ENCODE measurements around the gene UBN2.
"Not testable (repeated sequence)": the region's sequence is repeated elsewhere in the genome, so short reads cannot be mapped to it uniquely, and the experiment has no call there.

The UBN2 gene

GRCh38 chr7:139294241-139294640 is 63.2 kb downstream of the UBN2 start:
- no peak overlapping the region for H3K4me3 ChIP-seq (ENCODE audit: low read depth, low read length)

DNA sequence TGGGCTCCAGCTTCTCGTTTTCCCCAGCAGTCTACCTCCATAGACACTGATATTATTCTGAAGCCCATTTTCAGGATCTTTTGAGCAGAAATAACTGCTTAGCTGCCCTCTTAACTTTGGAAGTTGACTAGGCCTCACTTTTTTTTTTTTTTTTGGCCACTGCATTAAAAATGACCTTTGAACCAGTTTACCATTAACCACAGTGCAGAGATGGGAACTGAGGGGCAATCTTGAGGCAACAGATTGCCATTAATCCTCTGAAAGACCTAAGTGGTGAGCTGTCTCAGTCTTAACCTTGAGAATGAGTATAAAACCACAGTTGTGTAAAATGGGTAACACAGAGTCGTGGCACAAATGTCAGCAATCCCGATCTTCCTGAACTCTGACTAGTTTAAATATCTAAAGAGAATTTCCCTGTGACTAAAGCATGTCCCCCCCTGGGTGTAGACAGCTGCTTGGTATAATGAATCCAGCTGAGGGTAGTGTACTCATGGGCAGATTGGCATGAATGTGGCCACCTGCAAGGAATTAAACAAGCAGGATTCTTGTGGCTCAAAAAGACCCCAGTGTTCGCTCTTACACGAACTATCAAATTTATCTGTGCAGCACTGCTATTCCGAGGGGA is 64.0 kb downstream of the UBN2 start:
- H3K4me3 ChIP-seq (ENCODE audit: low read depth, low read length) = no peak overlapping the region

- no peak overlapping the region for H3K4me3 ChIP-seq (ENCODE audit: low read depth, low read length)
Measured at GRCh38 chr7:139297795-139298194, 66.8 kb downstream of the UBN2 start.

GRCh38 chr7:139299296-139299695 is 68.3 kb downstream of the UBN2 start:
- no peak overlapping the region for H3K4me3 ChIP-seq (ENCODE audit: low read depth, low read length)

DNA sequence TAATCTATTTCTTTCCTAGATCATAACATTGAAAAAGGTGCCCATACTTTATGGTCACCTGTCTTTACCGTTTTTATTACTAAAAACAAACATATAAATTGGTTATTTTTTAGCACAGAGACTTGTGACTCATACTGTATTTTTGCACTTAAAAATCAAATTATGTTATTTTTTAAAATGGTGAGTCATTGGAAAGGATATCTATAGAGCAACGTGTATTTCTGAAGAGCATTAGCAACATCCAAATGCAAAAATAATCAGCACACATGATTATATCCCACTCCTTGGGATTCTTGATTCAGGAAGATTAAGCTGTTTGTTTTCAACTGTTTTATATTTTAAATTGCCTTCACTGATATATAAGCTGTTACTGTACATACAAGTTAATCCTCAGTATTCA is 69.4 kb downstream of the UBN2 start:
- H3K4me3 ChIP-seq (ENCODE audit: low read depth, low read length) = no peak overlapping the region

DNA sequence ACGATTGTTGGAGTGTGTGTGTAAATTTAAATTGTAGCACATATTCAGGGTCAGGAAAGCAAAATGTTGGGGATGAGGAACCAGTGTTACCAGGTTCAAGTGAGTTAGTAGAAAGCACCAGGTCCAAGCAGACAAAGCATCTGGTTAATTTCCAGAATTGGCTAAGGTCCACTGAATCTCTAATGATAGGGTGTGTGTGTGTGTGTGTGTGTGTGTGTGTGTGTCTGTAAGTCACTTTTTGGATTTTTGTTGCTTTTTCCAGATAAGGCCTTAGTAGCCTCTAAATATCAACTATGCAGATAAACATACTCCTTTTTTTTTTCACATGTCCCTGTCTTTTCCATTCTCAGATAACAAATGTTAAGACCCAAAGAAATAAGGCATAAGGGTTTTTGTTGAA is 73.5 kb downstream of the UBN2 start:
- H3K4me3 ChIP-seq (ENCODE audit: low read depth, low read length) = no peak overlapping the region

GRCh38 chr7:139317939-139318505 is 87.0 kb downstream of the UBN2 start:
- no peak overlapping the region for H3K4me3 ChIP-seq (ENCODE audit: low read depth, low read length)

GRCh38 chr7:139321071-139321745 is 90.2 kb downstream of the UBN2 start:
- H3K4me3 ChIP-seq (ENCODE audit: low read depth, low read length) = no peak overlapping the region

- not testable (repeated sequence) for H3K4me3 ChIP-seq (ENCODE audit: low read depth, low read length)
Measured at GRCh38 chr7:139324709-139325108, 93.7 kb downstream of the UBN2 start.

- no peak overlapping the region for H3K4me3 ChIP-seq (ENCODE audit: low read depth, low read length)
Measured at GRCh38 chr7:139328375-139328774, 97.3 kb downstream of the UBN2 start.

DNA sequence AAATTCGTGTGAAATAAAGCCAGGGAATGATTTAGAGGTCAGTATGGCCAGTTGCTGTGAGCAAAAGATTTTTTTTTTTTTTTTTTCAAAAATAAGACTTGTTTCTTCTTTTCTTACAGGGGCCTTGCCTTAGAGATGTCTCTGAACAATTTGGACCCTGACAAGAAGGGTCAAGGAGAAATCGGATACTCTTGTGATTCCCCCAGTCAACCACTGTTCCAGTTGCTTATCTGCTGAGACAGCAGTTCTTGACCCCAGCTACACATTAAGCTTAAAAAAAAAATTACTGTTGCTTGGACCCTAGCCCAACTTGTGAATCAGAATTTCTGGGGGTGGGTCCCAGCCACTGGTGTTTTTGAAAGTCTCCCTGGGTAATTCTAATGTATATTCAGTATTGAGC is 98.1 kb downstream of the UBN2 start:
- H3K4me3 ChIP-seq (ENCODE audit: low read depth, low read length) = no peak overlapping the region

DNA sequence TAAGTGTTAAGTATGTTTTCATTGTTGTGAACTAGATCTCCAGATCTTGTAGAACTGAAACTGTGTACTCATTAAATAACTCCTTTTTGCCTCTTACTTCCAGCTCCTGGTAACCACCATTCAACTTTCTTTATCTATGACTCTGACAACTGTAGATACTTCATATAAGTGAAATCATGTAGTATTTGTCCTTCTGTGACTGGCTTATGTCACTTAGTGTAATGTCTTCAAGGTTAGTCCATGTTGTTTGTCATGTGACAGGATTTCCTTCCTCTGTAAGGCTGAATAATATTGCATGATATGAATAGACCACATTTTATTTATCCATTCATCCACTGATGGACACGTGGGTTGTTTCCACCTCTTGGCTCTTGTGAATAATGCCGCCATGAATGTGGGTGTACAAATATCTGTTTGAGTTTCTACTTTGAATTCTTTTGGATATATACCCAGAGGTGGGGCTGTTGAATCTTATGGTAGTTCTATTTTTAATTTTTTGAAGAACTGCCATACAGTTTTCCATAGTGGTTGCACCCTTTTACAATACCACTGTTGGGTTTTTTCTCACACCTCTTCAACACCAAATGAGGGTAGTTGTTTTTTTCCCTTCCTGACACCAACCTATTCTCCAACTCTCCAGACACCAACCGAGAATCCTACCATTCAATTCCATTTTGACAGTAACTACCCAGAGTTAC is 99.4 kb downstream of the UBN2 start:
- no peak overlapping the region for H3K4me3 ChIP-seq (ENCODE audit: low read depth, low read length)

DNA sequence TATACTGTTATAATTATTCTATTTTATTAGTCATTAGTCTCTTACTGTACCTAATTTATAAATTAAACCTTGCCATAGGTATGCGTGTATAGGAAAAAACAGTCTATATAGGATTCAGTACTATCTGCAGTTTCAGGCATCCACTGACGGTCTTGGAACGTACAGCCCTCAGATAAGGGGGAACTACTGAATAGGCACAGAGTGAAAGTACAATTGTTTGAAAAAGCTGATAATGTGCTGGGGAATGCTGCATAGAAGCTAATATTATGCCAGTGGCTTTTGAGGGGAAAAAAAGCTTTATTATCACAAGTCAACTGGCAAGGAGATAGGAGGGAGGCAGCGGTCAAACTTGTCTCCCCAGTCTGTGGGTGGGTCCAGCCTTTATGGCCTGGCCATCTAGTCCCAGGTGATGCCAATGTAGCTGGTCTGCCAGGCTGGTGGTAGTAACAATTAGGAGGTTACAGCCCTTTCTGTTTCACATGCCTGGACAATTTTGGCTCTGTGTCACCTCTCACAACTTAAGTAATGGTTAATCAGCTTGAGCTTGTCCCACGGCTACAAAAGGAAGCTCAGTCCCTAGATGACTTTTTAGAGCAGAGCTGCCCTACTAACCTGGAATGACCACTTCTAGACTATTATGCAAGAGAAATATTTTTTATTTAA is 101.8 kb downstream of the UBN2 start:
- H3K4me3 ChIP-seq (ENCODE audit: low read depth, low read length) = no peak overlapping the region

DNA sequence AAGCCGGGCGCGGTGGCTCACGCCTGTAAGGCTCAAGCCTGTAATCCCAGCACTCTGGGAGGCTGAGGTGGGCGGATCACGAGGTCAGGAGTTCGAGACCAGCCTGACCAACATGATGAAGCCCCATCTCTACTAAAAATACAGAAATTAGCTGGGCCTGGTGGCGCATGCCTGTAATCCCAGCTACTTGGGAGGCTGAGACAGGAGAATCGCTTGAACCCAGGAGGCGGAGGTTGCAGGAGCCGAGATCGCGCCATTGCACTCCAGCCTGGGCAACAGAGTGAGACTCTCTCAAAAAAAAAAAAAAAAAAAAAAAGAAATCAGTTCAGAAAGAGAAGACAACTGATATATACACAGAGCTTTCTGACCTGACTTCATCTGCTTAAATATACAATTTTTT is 102.4 kb downstream of the UBN2 start:
- not testable (repeated sequence) for H3K4me3 ChIP-seq (ENCODE audit: low read depth, low read length)

DNA sequence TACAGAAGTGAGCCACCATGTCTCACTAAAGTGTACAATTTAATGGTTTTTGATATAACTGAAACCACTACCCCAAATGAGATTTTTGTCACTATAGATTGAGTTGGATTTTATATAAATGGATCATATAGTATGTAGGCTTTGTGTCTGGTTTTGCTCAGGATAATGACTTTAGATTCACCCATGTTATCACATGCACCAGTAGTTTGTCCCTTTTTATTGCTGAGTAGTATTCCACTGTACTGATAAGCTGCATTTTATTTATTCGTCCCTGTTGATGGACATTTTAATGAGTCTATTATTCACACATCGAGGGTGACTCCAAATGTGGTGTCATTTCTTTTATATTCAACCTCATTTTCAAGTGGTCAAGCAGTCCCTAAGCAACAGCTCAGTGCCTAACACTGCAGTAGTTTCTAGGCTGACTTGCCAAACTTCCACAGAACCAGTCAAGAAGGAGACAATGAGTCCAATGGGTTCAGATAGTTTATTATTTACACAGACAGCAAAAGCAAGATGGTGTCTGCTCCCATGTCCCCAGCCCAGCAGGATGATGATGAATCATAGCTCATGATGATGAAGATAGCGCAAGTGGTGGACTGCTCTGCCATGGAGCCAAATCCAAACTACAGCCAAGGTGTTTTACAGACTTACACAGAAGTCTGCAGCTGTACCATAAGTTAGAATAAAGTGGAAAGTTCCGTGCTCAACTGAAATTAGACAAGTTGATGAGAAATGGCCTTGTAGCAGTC is 103.5 kb downstream of the UBN2 start:
- no peak overlapping the region for H3K4me3 ChIP-seq (ENCODE audit: low read depth, low read length)

GRCh38 chr7:139339025-139339424 is 108.0 kb downstream of the UBN2 start:
- no peak overlapping the region for H3K4me3 ChIP-seq (ENCODE audit: low read depth, low read length)

DNA sequence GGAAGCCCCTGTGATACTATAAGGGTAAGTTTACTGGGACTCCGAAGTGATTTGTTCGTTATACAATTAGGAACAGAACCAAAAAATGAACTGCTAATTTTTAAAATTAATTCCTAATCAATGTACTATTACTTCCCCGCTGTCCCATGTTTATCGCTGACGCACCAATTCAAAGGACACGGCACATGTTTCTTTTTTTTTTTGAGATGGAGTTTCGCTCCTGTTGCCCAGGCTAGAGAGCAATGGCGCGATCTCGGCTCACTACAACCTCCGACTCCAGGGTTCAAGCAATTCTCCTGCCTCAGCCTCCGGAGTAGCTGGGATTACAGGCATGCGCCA is 108.6 kb downstream of the UBN2 start:
- peak overlapping the region; percentile 99 for H3K4me3 ChIP-seq (ENCODE audit: low read depth, low read length)

DNA sequence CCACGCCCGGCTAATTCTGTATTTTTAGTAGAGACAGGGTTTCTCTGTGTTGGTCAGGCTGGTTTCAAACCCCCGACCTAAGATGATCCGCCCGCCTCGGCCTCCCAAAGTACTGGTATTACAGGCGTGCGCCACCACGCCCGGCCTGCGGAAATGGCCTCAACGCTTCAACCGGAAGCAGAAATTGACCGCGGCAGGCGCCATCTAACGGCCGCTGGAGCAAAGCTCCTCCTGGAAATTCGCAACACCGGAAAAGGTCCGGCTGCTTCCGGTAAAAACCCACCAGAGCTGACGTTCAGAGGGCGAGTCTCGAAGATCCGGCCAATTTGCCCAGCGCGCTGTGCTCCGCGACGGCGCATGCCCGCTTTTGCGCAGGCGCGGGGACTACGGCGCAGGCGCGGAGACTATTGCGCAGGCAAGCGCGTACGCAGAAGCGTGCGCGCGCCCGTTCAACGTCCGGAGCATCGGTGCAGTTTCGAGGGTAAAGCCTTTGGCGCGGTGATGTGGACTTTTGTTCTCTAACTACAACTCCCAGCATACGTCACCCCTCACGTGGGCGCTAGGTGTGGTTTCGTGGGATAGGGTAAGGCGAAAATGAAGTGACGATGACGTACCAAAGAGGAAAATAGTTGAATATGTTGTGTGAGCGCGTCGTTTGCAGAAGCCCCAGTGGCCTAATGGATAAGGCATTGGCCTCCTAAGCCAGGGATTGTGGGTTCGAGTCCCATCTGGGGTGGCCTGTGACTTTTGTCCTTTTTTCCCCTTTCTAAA is 109.2 kb downstream of the UBN2 start:
- H3K4me3 ChIP-seq (ENCODE audit: low read depth, low read length) = peak overlapping the region; percentile 99

DNA sequence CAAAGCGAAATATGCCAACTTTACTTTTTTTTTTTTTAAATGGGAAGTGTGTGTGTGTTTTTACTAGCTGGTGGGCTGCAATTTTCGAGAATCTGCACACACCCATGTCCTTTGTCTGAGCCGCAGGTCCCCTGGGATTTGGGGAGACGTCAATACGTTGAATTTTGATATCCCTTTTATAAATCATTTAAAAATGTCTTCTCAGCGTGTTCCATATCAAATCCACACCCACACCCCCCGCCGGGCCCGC is 109.7 kb downstream of the UBN2 start:
- peak overlapping the region; percentile 99 for H3K4me3 ChIP-seq (ENCODE audit: low read depth, low read length)

DNA sequence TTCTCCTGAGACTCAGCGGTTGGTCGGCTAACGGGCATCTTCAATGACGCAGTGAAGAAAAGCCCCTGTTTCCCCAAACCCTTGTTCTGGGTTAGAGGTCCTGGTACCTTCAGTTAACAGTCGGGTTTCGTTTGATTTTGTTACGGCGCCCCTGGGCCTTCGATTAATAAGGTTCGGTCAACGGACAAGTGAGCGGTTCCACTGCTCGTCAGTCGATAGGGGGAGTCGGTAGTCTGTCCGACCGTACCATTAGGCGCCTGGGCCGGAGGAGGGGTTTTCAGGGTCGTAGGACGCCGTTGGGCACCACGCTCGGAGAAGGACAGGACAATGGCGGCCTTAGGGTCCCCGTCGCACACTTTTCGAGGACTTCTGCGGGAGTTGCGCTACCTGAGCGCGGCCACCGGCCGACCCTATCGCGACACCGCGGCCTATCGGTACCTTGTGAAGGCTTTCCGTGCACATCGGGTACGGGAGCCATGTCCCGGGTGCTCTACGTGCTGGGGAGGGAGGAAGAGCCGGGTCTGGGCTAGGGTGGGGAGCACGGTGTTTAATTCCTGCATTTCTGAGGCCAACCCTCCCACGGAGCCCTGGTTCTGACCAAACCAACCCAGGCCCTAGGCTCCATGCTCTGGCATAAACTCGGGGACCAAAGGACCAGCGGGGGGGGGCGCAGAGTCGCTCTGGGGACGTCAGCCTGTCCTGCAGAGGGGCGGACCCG is 110.2 kb downstream of the UBN2 start, which contains the start of gene FMC1:
TSS of gene FMC1 (plus strand) at position 280 of the 718 bp plus-strand sequence. CDS start at position 328, 48 bp downstream.
- peak within 1 kb of the TSS; percentile 99 for H3K4me3 ChIP-seq (ENCODE audit: low read depth, low read length)

All from iPS-11a (cell line).